Chondrocyte (in vitro differentiated cells): ENCODE measurements around the gene OLFML2B. TPM values are rescaled to one million over a fixed set of nuclear protein-coding genes. Genes with fewer than 3 reads are reported as not detected.
"Not testable (repeated sequence)": the region's sequence is repeated elsewhere in the genome, so short reads cannot be mapped to it uniquely, and the experiment has no call there.

Source experiments
- DNase-seq: peaks from one replicate; pipeline ENCODE4 v3.0.0; 2021; ENCODE audit warnings: mixed read lengths, low spot score
- H3K27ac Mint-ChIP-seq: one replicate; pipeline ENCODE4 v1.8.0; 2021; ENCODE audit warnings: mild to moderate bottlenecking, moderate library complexity, mixed read lengths; ENCODE audit not compliant: unreplicated experiment
- H3K27me3 Mint-ChIP-seq: 2 replicates; pipeline ENCODE4 v1.8.0; 2021; ENCODE audit warnings: low read depth, mixed read lengths
- H3K36me3 Mint-ChIP-seq: 2 replicates; pipeline ENCODE4 v1.8.0; 2021; ENCODE audit warnings: low read depth, mixed read lengths
- H3K4me1 Mint-ChIP-seq: 2 replicates; pipeline ENCODE4 v1.8.0; 2021; ENCODE audit warnings: low read depth, mild to moderate bottlenecking, mixed read lengths
- H3K4me3 Mint-ChIP-seq: one replicate; pipeline ENCODE4 v1.8.0; 2021; ENCODE audit warnings: mild to moderate bottlenecking, moderate library complexity, mixed read lengths; ENCODE audit not compliant: unreplicated experiment
- H3K9me3 Mint-ChIP-seq: 2 replicates; pipeline ENCODE4 v1.8.0; 2021; ENCODE audit warnings: low read depth, mixed read lengths
- CTCF ChIP-seq: fragments of 200-600 bp; sonication (generic); IDR thresholded peaks from 2 replicates; pipeline ENCODE4 v1.5.0; 2021; ENCODE audit warnings: antibody characterized with exemption, mild to moderate bottlenecking, moderate library complexity
- total RNA-seq: library from RNA; stranded (reverse); gene quantifications from 3 replicates; pipeline ENCODE4 v1.2.1, GENCODE V29; 2021

The OLFML2B gene
- total RNA-seq, 1 donor from 2014 or later: 120 TPM

- Mint-ChIP-seq H3K9me3 (peaks cover under 1% of the 10 kb centered on the region), H3K4me1 (peaks cover 33% of the 10 kb centered on the region), H3K27ac (no peak within 1 kb of the TSS), H3K27me3 (no peaks in the 10 kb centered on the region), H3K4me3 (peak within 1 kb of the TSS; percentile 74), H3K36me3 (peaks cover under 1% of the 10 kb centered on the region)
- peak; percentile 31 for TF ChIP-seq CTCF
- no peak for DNase-seq
Observed at GRCh38 chr1:162069334-162070093, 45.8 kb upstream of the OLFML2B start, which contains the start of gene NOS1AP. NOS1AP (plus strand) TSS chr1:162069691; CDS start chr1:162070178, 487 bp downstream.

GRCh38 chr1:162068301-162068700 lies 44.6 kb upstream of the OLFML2B start:
- Mint-ChIP-seq H3K9me3 (no peaks in the 10 kb centered on the region), H3K4me1 (peaks cover 33% of the 10 kb centered on the region), H3K4me3 (no peak overlapping the region), H3K27me3 (no peaks in the 10 kb centered on the region), H3K36me3 (no peaks in the 10 kb centered on the region), H3K27ac (no peak overlapping the region)
- no peak for DNase-seq
- TF ChIP-seq CTCF: no peak

GRCh38 chr1:162067466-162067865 lies 43.8 kb upstream of the OLFML2B start:
- H3K27ac Mint-ChIP-seq: no peak overlapping the region
- no peaks in the 10 kb centered on the region for H3K36me3 Mint-ChIP-seq
- peaks cover 33% of the 10 kb centered on the region for H3K4me1 Mint-ChIP-seq
- no peaks in the 10 kb centered on the region for H3K27me3 Mint-ChIP-seq
- no peak overlapping the region for H3K4me3 Mint-ChIP-seq
- DNase-seq: no peak
- no peak for TF ChIP-seq CTCF
- no peaks in the 10 kb centered on the region for H3K9me3 Mint-ChIP-seq

- not testable (repeated sequence) for H3K9me3 Mint-ChIP-seq, H3K27me3 Mint-ChIP-seq, H3K27ac Mint-ChIP-seq, H3K4me3 Mint-ChIP-seq, H3K36me3 Mint-ChIP-seq, DNase-seq
- peaks cover 32% of the 10 kb centered on the region for H3K4me1 Mint-ChIP-seq
Observed at GRCh38 chr1:162066836-162067235, 43.2 kb upstream of the OLFML2B start.

- Mint-ChIP-seq H3K4me1 (peaks cover 13% of the 10 kb centered on the region), H3K36me3 (no peaks in the 10 kb centered on the region), H3K9me3 (no peaks in the 10 kb centered on the region), H3K27me3 (no peaks in the 10 kb centered on the region), H3K4me3 (no peak overlapping the region), H3K27ac (no peak overlapping the region)
- DNase-seq: no peak
- no peak for TF ChIP-seq CTCF
Observed at GRCh38 chr1:162065016-162065415, 41.3 kb upstream of the OLFML2B start.

- Mint-ChIP-seq H3K4me3 (no peak overlapping the region), H3K4me1 (peaks cover 9% of the 10 kb centered on the region), H3K36me3 (no peaks in the 10 kb centered on the region)
Observed at GRCh38 chr1:162062542-162063015, 38.9 kb upstream of the OLFML2B start.

More at GRCh38 chr1:162062542-162063015, 38.9 kb upstream of the OLFML2B start:
- TF ChIP-seq CTCF: no peak
- Mint-ChIP-seq H3K27me3 (no peaks in the 10 kb centered on the region), H3K9me3 (no peaks in the 10 kb centered on the region), H3K27ac (no peak overlapping the region)
- DNase-seq: no peak
